NCI-H146 (cell line): Measurements from ENCODE around the gene KRTAP29-1.
"Not testable (repeated sequence)": the region's sequence is repeated elsewhere in the genome, so short reads cannot be mapped to it uniquely, and the experiment has no call there.

ENCODE experiments used
- DNase-seq: peaks from one replicate; lab custom pipeline; 2025; lab: John Stamatoyannopoulos, UW

Gene KRTAP29-1

DNA sequence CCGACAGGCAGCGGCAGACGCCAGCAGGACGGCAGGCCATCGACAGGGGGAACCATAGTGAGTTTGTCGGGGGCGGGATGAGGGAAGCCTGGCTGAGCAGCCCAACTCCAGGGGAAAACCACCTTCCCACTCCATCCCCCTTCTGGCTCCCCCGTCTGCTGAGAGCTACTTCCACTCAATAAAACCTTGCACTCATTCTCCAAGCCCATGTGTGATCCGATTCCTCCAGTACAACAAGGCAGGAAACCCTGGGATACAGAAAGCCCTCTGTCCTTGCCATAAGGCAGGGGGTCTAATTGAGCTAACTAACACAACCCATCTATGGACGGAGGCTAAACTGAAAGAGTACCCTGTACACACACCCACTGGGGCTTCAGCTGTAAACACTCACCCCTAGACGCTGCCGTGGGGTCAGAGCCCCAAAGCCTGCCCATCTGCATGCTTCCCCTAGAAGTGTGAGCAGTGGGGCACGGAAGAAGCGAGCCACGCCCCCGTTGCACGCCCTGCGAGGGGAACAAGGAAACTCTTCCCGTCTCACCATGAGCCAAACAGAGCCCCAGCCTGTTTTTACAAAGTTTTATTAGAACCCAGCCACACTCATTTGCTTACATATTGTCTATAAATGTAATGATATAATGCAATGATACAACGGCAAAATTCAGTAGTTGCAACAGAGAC lies 4.1 kb downstream of the KRTAP29-1 start:
- DNase-seq: no peak

DNA sequence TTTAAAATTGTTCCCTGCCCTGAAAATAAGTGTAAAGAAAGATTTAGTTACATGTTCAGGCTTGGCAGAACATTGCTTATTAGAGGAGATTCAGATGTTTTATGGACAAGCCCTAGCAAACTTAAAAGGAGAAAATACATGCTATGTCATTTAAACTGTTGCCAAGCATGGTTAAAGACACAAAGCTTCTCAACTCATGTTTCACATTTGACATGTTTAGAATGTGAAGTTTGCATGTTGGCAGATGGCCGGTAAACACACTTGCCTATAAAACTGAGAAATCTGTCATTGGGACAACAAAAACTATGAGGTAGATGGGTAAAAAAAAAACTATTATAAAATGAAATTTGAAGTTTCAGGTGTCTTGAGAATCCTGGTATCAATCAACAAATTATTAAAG lies 5.8 kb downstream of the KRTAP29-1 start:
- no peak for DNase-seq

DNA sequence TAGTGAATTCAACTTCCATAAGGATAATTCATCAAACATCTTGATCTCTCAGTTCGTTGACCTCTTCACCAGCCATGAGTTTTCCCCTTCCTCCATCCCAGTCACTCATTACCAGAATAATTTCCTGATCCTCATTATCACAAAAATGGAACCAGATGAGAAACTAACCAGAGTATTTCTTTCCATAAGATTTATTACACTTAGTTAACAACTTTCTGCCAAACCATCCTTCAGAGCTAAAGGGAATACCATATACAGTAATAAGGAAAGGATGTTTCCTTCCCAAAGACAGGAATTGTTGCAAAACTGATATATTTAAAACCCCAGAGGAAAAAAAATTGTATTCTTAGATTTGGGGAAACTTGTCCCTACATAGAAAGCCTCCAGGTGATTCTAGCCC lies 8.6 kb downstream of the KRTAP29-1 start:
- no peak for DNase-seq

DNA sequence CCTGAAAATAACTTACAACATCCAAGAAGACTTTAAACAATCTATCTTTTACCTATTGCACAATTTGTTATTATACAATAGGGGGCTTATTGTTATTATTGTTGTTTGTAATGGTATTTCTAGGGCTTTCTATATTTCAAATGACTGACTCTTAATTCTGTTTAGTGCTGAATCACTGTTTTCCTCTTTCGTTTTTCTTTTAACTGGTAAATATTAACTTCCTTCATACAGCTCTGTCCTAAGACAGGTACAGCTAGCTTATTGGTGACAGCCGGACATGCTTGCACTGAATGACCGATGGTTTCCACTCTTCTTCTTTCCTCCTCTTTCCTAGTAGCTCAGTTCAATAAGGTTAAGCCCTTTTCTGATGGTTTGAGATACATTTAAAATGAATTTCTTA lies 15.6 kb downstream of the KRTAP29-1 start:
- no peak for DNase-seq

DNA sequence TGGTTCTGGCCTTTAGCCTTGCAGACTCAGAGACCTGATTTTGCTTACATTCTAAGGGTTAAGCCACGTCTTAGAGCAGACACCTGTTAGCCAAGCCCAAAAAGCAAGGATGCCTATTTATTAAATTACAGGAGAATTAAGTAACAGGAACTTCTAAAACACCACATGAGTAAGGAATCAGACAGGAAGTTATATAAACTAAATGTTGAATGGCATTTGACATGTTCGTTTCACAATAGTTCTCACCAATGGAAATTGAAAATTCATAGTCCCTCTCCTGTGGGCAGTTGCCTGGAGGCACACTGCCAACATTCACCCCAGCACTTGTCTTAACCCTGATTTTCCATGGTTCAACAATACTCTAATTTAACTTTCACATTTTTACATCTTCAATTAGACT lies 18.1 kb downstream of the KRTAP29-1 start:
- DNase-seq: no peak

DNA sequence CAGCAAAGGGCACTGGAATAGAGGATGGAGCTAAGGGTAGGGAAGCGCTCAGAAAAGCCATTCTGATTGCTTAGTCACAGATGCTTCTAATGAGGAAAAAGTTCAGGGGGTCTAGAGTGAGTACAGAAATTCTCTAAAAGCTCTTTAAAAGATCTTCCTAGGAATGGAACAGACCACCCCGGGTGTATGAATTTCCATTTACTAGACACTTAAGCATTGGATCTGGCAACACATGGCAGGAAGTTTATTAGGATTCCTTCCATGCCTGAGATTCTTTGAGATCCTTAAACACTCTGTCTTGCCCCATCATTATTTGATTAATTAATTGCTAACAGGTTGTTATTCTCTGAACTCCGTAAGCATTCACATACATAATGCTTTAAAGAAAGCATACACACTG lies 18.6 kb downstream of the KRTAP29-1 start:
- DNase-seq: no peak

DNA sequence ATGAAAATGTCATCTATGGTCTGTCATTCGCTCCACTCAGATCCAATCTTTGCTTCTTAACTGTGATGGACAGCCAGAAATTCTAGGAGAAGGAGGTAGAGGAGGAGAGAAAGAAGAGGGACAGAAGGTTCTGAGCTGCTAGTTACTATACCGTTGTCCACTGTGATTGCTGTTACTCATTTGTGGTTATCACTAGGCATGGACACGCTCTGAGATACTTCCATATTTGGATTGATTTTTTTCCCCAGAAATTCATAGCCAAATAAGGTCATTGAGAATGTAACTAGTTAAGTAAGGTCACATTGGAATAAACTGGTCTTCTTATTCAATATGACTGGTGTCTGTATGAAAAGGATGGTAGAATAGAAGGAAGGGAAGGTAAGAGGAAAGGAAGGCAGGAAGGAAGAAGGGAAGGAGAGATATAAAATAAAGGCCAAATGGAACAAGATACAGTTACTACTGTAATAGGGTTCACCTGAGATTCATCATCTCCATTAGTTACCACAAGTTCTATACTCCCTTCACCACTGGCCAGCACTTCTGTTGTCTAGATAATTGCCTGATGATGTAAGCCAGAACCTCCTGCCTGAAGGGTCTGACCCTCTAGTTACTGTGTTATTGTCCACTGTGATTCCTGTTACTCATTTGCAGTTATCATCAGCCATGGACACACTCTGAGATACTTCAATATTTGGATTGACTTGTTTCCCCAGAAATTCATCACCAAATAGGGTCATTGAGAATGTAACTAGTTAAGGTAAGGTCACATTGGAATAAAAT lies 24.3 kb downstream of the KRTAP29-1 start:
- DNase-seq: no peak

GRCh38 chr17:41275648-41276190 lies 26.9 kb downstream of the KRTAP29-1 start, which contains the start of gene KRTAP9-7:
KRTAP9-7 (plus strand) TSS chr17:41275698; CDS start chr17:41275698, 0 bp downstream.
- not testable (repeated sequence) for DNase-seq

- no peak for DNase-seq
These were observed 30.8 kb downstream of the KRTAP29-1 start for GRCh38 chr17:41271858-41272257.

- not testable (repeated sequence) for DNase-seq
These were observed 31.3 kb downstream of the KRTAP29-1 start for GRCh38 chr17:41271323-41271722.

DNA sequence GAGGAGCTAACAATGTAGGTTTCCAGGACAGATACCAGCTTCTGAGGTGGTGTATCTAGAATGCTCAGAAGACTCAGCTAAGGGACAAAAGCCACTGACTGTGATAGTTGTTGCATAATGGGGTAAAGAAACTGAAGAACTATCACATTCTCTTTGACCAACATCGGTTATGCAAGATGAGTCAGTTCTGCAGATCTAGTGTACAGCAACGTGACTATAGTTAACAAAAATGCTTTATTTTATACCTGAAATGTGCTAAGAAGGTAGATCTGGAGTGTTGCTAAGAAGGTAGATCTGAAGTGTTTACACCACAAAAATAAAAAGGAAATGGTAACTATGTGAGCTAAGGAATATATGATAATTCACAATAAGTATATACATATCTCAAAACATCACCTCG lies 34.9 kb downstream of the KRTAP29-1 start:
- DNase-seq: no peak

- no peak for DNase-seq
These were observed 37.6 kb downstream of the KRTAP29-1 start, which contains the start of gene KRTAP9-6 for GRCh38 chr17:41265078-41265477. KRTAP9-6 (plus strand) TSS chr17:41265378; CDS start chr17:41265378, 0 bp downstream.

GRCh38 chr17:41264599-41264998 lies 38.1 kb downstream of the KRTAP29-1 start:
- DNase-seq: no peak

GRCh38 chr17:41263212-41263611 lies 39.4 kb downstream of the KRTAP29-1 start:
- no peak for DNase-seq

DNA sequence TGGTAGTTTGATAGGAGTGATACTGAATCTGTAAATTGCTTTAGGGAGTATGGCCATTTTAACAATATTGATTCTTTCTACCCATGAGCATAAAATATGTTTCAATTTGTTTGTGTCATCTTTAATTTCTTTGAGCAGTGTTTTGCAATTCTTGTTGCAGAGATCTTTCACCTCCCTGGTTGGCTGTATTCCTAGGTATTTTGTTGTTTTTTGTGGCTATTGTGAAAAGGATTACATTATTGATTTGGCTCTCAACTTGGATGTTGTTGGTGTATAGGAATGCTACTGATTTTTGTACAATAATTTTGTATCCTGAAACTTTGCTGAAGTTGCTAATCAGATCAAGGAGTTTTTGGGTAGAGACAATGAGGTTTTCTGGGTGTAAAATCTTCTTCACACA lies 44.2 kb downstream of the KRTAP29-1 start:
- no peak for DNase-seq

- no peak for DNase-seq
These were observed 46.4 kb downstream of the KRTAP29-1 start for GRCh38 chr17:41256291-41256685.

GRCh38 chr17:41255381-41256290 lies 47.0 kb downstream of the KRTAP29-1 start, which contains the start of gene KRTAP9-9:
KRTAP9-9 (plus strand) TSS chr17:41255384.
- not testable (repeated sequence) for DNase-seq

- no peak for DNase-seq
These were observed 47.8 kb downstream of the KRTAP29-1 start for GRCh38 chr17:41254861-41255260.
